Measurements from ENCODE around the gene CNTNAP2. TPM values are rescaled to one million over a fixed set of nuclear protein-coding genes. Genes with fewer than 3 reads are reported as not detected.

Gene CNTNAP2
- total RNA-seq, 1 experiment from 2014 or later = 64.5 TPM

GRCh38 chr7:148187471-148187870 lies 2070.9 kb downstream of the CNTNAP2 start:
- H3K4me1 Mint-ChIP-seq = peaks cover 3 to 9% of the 10 kb centered on the region in 2 experiments
- H3K9me3 Mint-ChIP-seq = peaks cover 0 to 2% of the 10 kb centered on the region in 2 experiments; a peak in 1 of 5 replicates
- H3K27me3 Mint-ChIP-seq (ENCODE audit: low read depth) = no peaks in the 10 kb centered on the region
- no peak overlapping the region for H2BK12ac ChIP-seq (ENCODE audit: insufficient read length, low read depth, low read length)
- no CpG with 5 or more reads among the region's 6 CpGs for WGBS (ENCODE audit: extremely low coverage, insufficient read length, low lambda C conversion rate)
- H2BK120ac ChIP-seq (ENCODE audit: low read depth, low read length, poor library complexity, severe bottlenecking) = no peak overlapping the region
- no peak overlapping the region for H2BK15ac ChIP-seq (ENCODE audit: low read depth, low read length)
- H3K4ac ChIP-seq (ENCODE audit: low read depth, low read length) = no peak overlapping the region
- no peak overlapping the region for H4K8ac ChIP-seq (replicated peaks; ENCODE audit: insufficient read length, low read depth, low read length)
- no peak overlapping the region for H3K4me3 Mint-ChIP-seq
- H2BK20ac ChIP-seq (ENCODE audit: low read depth, low read length, poor library complexity, severe bottlenecking) = no peak overlapping the region
- no peaks in the 10 kb centered on the region for H3K9me3 ChIP-seq (ENCODE audit: control insufficient read depth, low read depth, low read length)
- H3K23me2 ChIP-seq (ENCODE audit: insufficient read length, low read depth, low read length, poor library complexity, severe bottlenecking) = no peaks in the 10 kb centered on the region
- H3K23ac ChIP-seq (ENCODE audit: insufficient read length, low read depth, low read length) = no peak overlapping the region
- peaks cover 1% of the 10 kb centered on the region; the same call in 1 of the 2 replicates for H3K4me1 ChIP-seq (ENCODE audit: insufficient read depth, low read length)
- TF ChIP-seq, protein P1, sequence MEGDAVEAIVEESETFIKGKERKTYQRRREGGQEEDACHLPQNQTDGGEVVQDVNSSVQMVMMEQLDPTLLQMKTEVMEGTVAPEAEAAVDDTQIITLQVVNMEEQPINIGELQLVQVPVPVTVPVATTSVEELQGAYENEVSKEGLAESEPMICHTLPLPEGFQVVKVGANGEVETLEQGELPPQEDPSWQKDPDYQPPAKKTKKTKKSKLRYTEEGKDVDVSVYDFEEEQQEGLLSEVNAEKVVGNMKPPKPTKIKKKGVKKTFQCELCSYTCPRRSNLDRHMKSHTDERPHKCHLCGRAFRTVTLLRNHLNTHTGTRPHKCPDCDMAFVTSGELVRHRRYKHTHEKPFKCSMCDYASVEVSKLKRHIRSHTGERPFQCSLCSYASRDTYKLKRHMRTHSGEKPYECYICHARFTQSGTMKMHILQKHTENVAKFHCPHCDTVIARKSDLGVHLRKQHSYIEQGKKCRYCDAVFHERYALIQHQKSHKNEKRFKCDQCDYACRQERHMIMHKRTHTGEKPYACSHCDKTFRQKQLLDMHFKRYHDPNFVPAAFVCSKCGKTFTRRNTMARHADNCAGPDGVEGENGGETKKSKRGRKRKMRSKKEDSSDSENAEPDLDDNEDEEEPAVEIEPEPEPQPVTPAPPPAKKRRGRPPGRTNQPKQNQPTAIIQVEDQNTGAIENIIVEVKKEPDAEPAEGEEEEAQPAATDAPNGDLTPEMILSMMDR (conservative IDR thresholded peaks at IDR 0.05) = no peak
- H2AFZ ChIP-seq (ENCODE audit: low read length) = no peak overlapping the region
- no peak overlapping the region for H3K4me2 ChIP-seq (ENCODE audit: insufficient read depth, insufficient read length, low read length)
- no peak overlapping the region for H4K5ac ChIP-seq (ENCODE audit: insufficient read length, low read depth, low read length)
- no peak overlapping the region for H3K56ac ChIP-seq (ENCODE audit: insufficient read length, low read depth, low read length)
- no peak overlapping the region for H3T11ph ChIP-seq (ENCODE audit: low read length)
- H4K91ac ChIP-seq (ENCODE audit: insufficient read length, low read depth, low read length) = no peak overlapping the region
- H3K18ac ChIP-seq (ENCODE audit: insufficient read length, low read depth, low read length) = no peak overlapping the region
- H3K79me2 ChIP-seq (ENCODE audit: insufficient read depth, low read length) = no peaks in the 10 kb centered on the region
- H3K14ac ChIP-seq (ENCODE audit: insufficient read depth, low read length) = no peak overlapping the region
- H4K20me1 ChIP-seq (ENCODE audit: control insufficient read depth, insufficient read depth, insufficient read length) = no peaks in the 10 kb centered on the region
- no peak for DNase-seq
- no peaks in the 10 kb centered on the region; a peak in 1 of 7 replicates for H3K36me3 Mint-ChIP-seq (ENCODE audit: insufficient read depth in 1 of 3, low read depth in 3 of 3)
- no peak overlapping the region for H3K27ac ChIP-seq (ENCODE audit: insufficient read length, low read depth, low read length)
- no peak overlapping the region for H3K9ac ChIP-seq (ENCODE audit: extremely low read depth, insufficient read length, low read length)
- H3K27me3 ChIP-seq (ENCODE audit: insufficient read depth, low read length) = no peaks in the 10 kb centered on the region
- H3K79me1 ChIP-seq (ENCODE audit: insufficient read depth, low read depth, low read length, poor library complexity, severe bottlenecking) = no peaks in the 10 kb centered on the region
- H2AK5ac ChIP-seq (ENCODE audit: insufficient read length, low read length) = no peak overlapping the region
- no peak overlapping the region for H2BK5ac ChIP-seq (ENCODE audit: insufficient read length, low read length)
- H3K27ac Mint-ChIP-seq = no peak overlapping the region
